ENCODE measurements around the gene OLFML3.

DNA sequence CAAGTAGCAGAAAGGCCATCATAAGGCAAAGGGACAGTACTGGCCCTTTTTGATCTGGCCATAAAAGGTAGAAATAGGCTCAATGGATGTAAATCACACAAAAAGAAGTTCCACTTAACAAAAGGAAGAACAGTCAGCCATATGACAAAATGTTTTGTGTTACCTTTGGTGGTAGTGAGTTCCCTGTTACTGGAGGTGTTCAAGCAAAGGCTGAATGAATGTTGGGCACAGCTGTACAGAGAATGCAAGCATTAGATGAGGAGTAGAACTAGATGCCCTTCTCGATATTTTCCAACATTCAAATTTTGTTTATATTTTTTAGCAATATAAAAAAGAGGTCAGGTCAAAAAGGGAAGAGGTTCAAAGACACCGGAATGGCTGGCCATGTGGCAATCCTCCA is 20.0 kb downstream of the OLFML3 start:
- TF ChIP-seq, protein P1, sequence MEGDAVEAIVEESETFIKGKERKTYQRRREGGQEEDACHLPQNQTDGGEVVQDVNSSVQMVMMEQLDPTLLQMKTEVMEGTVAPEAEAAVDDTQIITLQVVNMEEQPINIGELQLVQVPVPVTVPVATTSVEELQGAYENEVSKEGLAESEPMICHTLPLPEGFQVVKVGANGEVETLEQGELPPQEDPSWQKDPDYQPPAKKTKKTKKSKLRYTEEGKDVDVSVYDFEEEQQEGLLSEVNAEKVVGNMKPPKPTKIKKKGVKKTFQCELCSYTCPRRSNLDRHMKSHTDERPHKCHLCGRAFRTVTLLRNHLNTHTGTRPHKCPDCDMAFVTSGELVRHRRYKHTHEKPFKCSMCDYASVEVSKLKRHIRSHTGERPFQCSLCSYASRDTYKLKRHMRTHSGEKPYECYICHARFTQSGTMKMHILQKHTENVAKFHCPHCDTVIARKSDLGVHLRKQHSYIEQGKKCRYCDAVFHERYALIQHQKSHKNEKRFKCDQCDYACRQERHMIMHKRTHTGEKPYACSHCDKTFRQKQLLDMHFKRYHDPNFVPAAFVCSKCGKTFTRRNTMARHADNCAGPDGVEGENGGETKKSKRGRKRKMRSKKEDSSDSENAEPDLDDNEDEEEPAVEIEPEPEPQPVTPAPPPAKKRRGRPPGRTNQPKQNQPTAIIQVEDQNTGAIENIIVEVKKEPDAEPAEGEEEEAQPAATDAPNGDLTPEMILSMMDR (IDR thresholded peaks at IDR 0.05; ENCODE audit: insufficient read depth, low read length, poor library complexity, severe bottlenecking), result no peak
- no peak for TF ChIP-seq EZH2phosphoT487 (conservative IDR thresholded peaks at IDR 0.05; ENCODE audit: low read length)
